GM12873 (cell line): ENCODE results near the gene ETV3.

ENCODE experiments used
- CTCF ChIP-seq: IDR thresholded peaks from 2 replicates; pipeline ENCODE4 v1.5.1; 2012; ENCODE audit warnings: low read depth, mild to moderate bottlenecking, moderate library complexity, low read length, control low read depth; ENCODE audit not compliant: insufficient read depth; ENCODE audit errors: missing control alignments

The ETV3 gene

GRCh38 chr1:157138220-157139051 lies at the start of gene ETV3:
ETV3 (minus strand) TSS chr1:157138395; CDS start chr1:157136352, 2,043 bp downstream.
- TF ChIP-seq CTCF: no peak

GRCh38 chr1:157186281-157186992 lies 48.2 kb upstream of the ETV3 start:
- TF ChIP-seq CTCF: no peak

GRCh38 chr1:157183870-157184269 lies 45.7 kb upstream of the ETV3 start:
- TF ChIP-seq CTCF: no peak

GRCh38 chr1:157181790-157182189 lies 43.6 kb upstream of the ETV3 start:
- no peak for TF ChIP-seq CTCF

GRCh38 chr1:157181258-157181657 lies 43.1 kb upstream of the ETV3 start:
- no peak for TF ChIP-seq CTCF

GRCh38 chr1:157178490-157178889 lies 40.3 kb upstream of the ETV3 start:
- no peak for TF ChIP-seq CTCF

- no peak for TF ChIP-seq CTCF
Measured at GRCh38 chr1:157177733-157178394, 39.7 kb upstream of the ETV3 start.
